Effector CD8-positive, alpha-beta T cell (primary cell): Measurements from ENCODE around the gene ARL4A.

Source experiments
- DNase-seq: peaks from one replicate; lab custom pipeline; 2025; lab: John Stamatoyannopoulos, UW

ARL4A gene

GRCh38 chr7:12701433-12701832 is 14.0 kb downstream of the ARL4A start:
- DNase-seq = no peak

GRCh38 chr7:12703881-12704280 is 16.4 kb downstream of the ARL4A start:
- no peak for DNase-seq

- DNase-seq = no peak
Measured at GRCh38 chr7:12705878-12706277, 18.4 kb downstream of the ARL4A start.

- no peak for DNase-seq
Measured at GRCh38 chr7:12706900-12707536, 19.6 kb downstream of the ARL4A start.

GRCh38 chr7:12708314-12708713 is 20.9 kb downstream of the ARL4A start:
- DNase-seq = no peak

- DNase-seq = no peak
Measured at GRCh38 chr7:12709726-12710502, 22.5 kb downstream of the ARL4A start.

GRCh38 chr7:12711124-12711523 is 23.7 kb downstream of the ARL4A start:
- no peak for DNase-seq

- no peak for DNase-seq
Measured at GRCh38 chr7:12712236-12712635, 24.8 kb downstream of the ARL4A start.

GRCh38 chr7:12713625-12714378 is 26.4 kb downstream of the ARL4A start:
- no peak for DNase-seq

- DNase-seq = no peak
Measured at GRCh38 chr7:12714379-12714737, 26.9 kb downstream of the ARL4A start.

- DNase-seq = peak; percentile 2
Measured at GRCh38 chr7:12715372-12716133, 28.1 kb downstream of the ARL4A start.

GRCh38 chr7:12716134-12716681 is 28.8 kb downstream of the ARL4A start:
- DNase-seq = no peak

- DNase-seq = no peak
Measured at GRCh38 chr7:12716722-12717121, 29.3 kb downstream of the ARL4A start.

GRCh38 chr7:12719141-12719919 is 31.9 kb downstream of the ARL4A start:
- DNase-seq = no peak

GRCh38 chr7:12719981-12720865 is 32.8 kb downstream of the ARL4A start:
- DNase-seq = no peak

- DNase-seq = no peak
Measured at GRCh38 chr7:12721286-12721830, 33.9 kb downstream of the ARL4A start.

- no peak for DNase-seq
Measured at GRCh38 chr7:12722136-12722535, 34.7 kb downstream of the ARL4A start.

- no peak for DNase-seq
Measured at GRCh38 chr7:12722636-12723605, 35.5 kb downstream of the ARL4A start.
